HepG2 (cell line): Measurements from ENCODE around the gene IP6K3. TPM values are rescaled to one million over a fixed set of nuclear protein-coding genes. Genes with fewer than 3 reads are reported as not detected.

Source experiments
- ATF7 ChIP-seq, 2 experiments: fragments of 450-650 bp in 1 of 2; sonication (generic) in 1 of 2; formaldehyde crosslinking in 1 of 2; IDR thresholded peaks; 2 replicates each; pipeline versions ENCODE4 v1.4.0 to v1.6.1; 2016 to 2020; ENCODE audit warnings: antibody characterized with exemption in 1 of 2, mild to moderate bottlenecking in 1 of 2, missing genetic modification reagents in 1 of 2
- GATAD1 ChIP-seq: IDR thresholded peaks from 2 replicates; pipeline ENCODE4 v1.6.1; 2016; ENCODE audit warnings: missing genetic modification reagents, missing compliant biosample characterization
- HMGA1 ChIP-seq: sonication (generic); formaldehyde crosslinking; conservative IDR thresholded peaks from 2 replicates; pipeline ENCODE4 v1.4.0; 2020; ENCODE audit warnings: missing genetic modification reagents
- KLF13 ChIP-seq: sonication (generic); formaldehyde crosslinking; IDR thresholded peaks from 2 replicates; pipeline ENCODE4 v1.4.0; 2020; ENCODE audit warnings: mild to moderate bottlenecking, missing genetic modification reagents
- MXD3 ChIP-seq: IDR thresholded peaks from 2 replicates; pipeline ENCODE4 v1.6.1; 2016; ENCODE audit warnings: mild to moderate bottlenecking, missing biosample characterization, missing genetic modification reagents
- PTBP1 ChIP-seq: fragments of 200-400 bp; formaldehyde crosslinking; IDR thresholded peaks from 2 replicates; pipeline ENCODE4 v1.6.1; 2018; ENCODE audit warnings: low read length, low read depth; ENCODE audit not compliant: poor library complexity, severe bottlenecking
- SALL2 ChIP-seq: sonication (generic); formaldehyde crosslinking; IDR thresholded peaks from 2 replicates; pipeline ENCODE4 v1.8.1; 2023; ENCODE audit warnings: mild to moderate bottlenecking, missing genetic modification reagents, inconsistent platforms
- SMC3 ChIP-seq: IDR thresholded peaks from 2 replicates; pipeline ENCODE4 v1.6.1; 2011; ENCODE audit warnings: low read length, improper control_type of control experiment
- SNRNP70 ChIP-seq: fragments of 200-400 bp; formaldehyde crosslinking; IDR thresholded peaks from 2 replicates; pipeline ENCODE4 v1.6.1; 2017; ENCODE audit warnings: mild to moderate bottlenecking, low read depth, low read length, moderate library complexity
- STAG1 ChIP-seq: sonication (generic); formaldehyde crosslinking; IDR thresholded peaks from 2 replicates; pipeline ENCODE4 v1.4.0; 2020; ENCODE audit warnings: missing genetic modification reagents
- ZBED4 ChIP-seq: sonication (generic); formaldehyde crosslinking; IDR thresholded peaks from 2 replicates; pipeline ENCODE4 v1.4.0; 2020; ENCODE audit warnings: missing genetic modification reagents, borderline replicate concordance
- ZBTB21 ChIP-seq: sonication (generic); formaldehyde crosslinking; IDR thresholded peaks from 2 replicates; pipeline ENCODE4 v1.4.0; 2020; ENCODE audit warnings: missing genetic modification reagents
- ZBTB49 ChIP-seq: sonication (generic); formaldehyde crosslinking; IDR thresholded peaks from 2 replicates; pipeline ENCODE4 v1.4.0; 2020; ENCODE audit warnings: missing genetic modification reagents, borderline replicate concordance
- ZFP36 ChIP-seq: fragments of 150-350 bp; IDR thresholded peaks from 2 replicates; pipeline ENCODE4 v1.6.1; 2018; ENCODE audit warnings: borderline replicate concordance, low read length, low read depth; ENCODE audit not compliant: partially characterized antibody
- ZHX1 ChIP-seq: sonication (generic); formaldehyde crosslinking; IDR thresholded peaks from 2 replicates; pipeline ENCODE4 v1.8.1; 2022; ENCODE audit warnings: low read depth, mild to moderate bottlenecking, missing genetic modification reagents
- ZNF446 ChIP-seq: sonication (generic); formaldehyde crosslinking; IDR thresholded peaks from 2 replicates; pipeline ENCODE4 v1.5.0; 2020; ENCODE audit warnings: mild to moderate bottlenecking, missing genetic modification reagents
- ZNF552 ChIP-seq: sonication (generic); formaldehyde crosslinking; IDR thresholded peaks from 2 replicates; pipeline ENCODE4 v1.9.0; 2022; ENCODE audit warnings: missing genetic modification reagents, mild to moderate bottlenecking, borderline replicate concordance
- polyA plus RNA-seq, 8 experiments: library from polyadenylated mRNA; depleted of rRNA in 3 of 8; stranded (reverse) in 7 of 8; unstranded in 1 of 8; fragments of >200 nt; fragmentation: Illumina TruSeq in 4 of 8; extraction: Trizol in 4 of 8; gene quantifications; 2 replicates each; pipeline versions ENCODE4 v1.2.1 to v1.2.3, GENCODE V29; 2011 to 2016; ENCODE audit warnings: low read depth in 4 of 8, missing spikeins in 1 of 8, mixed read lengths in 1 of 8; ENCODE audit not compliant: insufficient read depth in 1 of 8
- total RNA-seq, 5 experiments: library from RNA; depleted of rRNA; stranded (reverse); fragments of >200 nt; fragmentation: Illumina TruSeq; extraction: Trizol; gene quantifications; 2 replicates each; pipeline ENCODE4 v1.2.3, GENCODE V29; 2016; ENCODE audit warnings: low read depth in 1 of 5

Gene IP6K3
- total and polyA plus RNA-seq, 2 of the 13 experiments (the other 11 are each of a cell fraction or from before 2014, with no cell fraction given) = 0.11 to 0.18 TPM

- TF ChIP-seq ZNF446 (no peak), STAG1 (CRISPR knock-in tag) (peak; percentile 92), PTBP1 (no peak), ZBED4 (peak; percentile 93), ZFP36 (no peak), SMC3 (peak; percentile 40), ATF7 (IDR thresholded peaks at IDR 0.05) (no peak), ATF7 (CRISPR knock-in tag; IDR thresholded peaks at IDR 0.05) (no peak; the same call in 1 of the 2 replicates), MXD3 (CRISPR knock-in tag) (peak; percentile 94), GATAD1 (CRISPR knock-in tag) (peak; percentile 78), KLF13 (CRISPR knock-in tag) (no peak), ZBTB21 (CRISPR knock-in tag) (no peak), SNRNP70 (no peak), HMGA1 (CRISPR knock-in tag) (no peak), ZNF552 (CRISPR knock-in tag) (no peak; the same call in 1 of the 2 replicates), ZHX1 (peak; percentile 93; the same call in 1 of the 2 replicates), SALL2 (CRISPR knock-in tag) (peak; percentile 82), ZBTB49 (CRISPR knock-in tag) (no peak)
Measured at GRCh38 chr6:33711140-33712129, 35.3 kb downstream of the IP6K3 start, which contains the start of gene UQCC2 (continued).
